ENCODE results near the gene QSOX1.

GRCh38 chr1:180230791-180231505 lies 76.3 kb downstream of the QSOX1 start:
- TF ChIP-seq, protein P1, sequence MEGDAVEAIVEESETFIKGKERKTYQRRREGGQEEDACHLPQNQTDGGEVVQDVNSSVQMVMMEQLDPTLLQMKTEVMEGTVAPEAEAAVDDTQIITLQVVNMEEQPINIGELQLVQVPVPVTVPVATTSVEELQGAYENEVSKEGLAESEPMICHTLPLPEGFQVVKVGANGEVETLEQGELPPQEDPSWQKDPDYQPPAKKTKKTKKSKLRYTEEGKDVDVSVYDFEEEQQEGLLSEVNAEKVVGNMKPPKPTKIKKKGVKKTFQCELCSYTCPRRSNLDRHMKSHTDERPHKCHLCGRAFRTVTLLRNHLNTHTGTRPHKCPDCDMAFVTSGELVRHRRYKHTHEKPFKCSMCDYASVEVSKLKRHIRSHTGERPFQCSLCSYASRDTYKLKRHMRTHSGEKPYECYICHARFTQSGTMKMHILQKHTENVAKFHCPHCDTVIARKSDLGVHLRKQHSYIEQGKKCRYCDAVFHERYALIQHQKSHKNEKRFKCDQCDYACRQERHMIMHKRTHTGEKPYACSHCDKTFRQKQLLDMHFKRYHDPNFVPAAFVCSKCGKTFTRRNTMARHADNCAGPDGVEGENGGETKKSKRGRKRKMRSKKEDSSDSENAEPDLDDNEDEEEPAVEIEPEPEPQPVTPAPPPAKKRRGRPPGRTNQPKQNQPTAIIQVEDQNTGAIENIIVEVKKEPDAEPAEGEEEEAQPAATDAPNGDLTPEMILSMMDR (IDR thresholded peaks at IDR 0.05; ENCODE audit: low read length) = no peak
- no peak for TF ChIP-seq EZH2 (IDR thresholded peaks at IDR 0.05; ENCODE audit: borderline replicate concordance, low read length)

Data from OCI-LY1 (cell line).